Sigmoid colon (tissue), 4 donors: Measurements from ENCODE around the gene NIPAL3.

Source experiments
- CTCF ChIP-seq, 4 experiments: fragments of 450-650 bp in 3 of 4; fragments of 200-600 bp in 1 of 4; IDR thresholded peaks; one replicate each; pipeline ENCODE4 v1.5.1; 2016 to 2019; ENCODE audit warnings: antibody characterized with exemption in 4 of 4, mild to moderate bottlenecking in 3 of 4, moderate library complexity in 2 of 4
- POLR2AphosphoS5 ChIP-seq, 4 donors: sonication (generic); formaldehyde crosslinking; IDR thresholded peaks; one replicate each; pipeline ENCODE4 v1.6.1; 2017; ENCODE audit warnings: antibody characterized with exemption in 4 of 4

GRCh38 chr1:24374891-24375786 lies 40.5 kb upstream of the NIPAL3 start:
- no peak for TF ChIP-seq CTCF (IDR thresholded peaks at IDR 0.05)
- no peak for TF ChIP-seq POLR2AphosphoS5 (IDR thresholded peaks at IDR 0.05)
